ENCODE data around the gene FES. TPM values are rescaled to one million over a fixed set of nuclear protein-coding genes. Genes with fewer than 3 reads are reported as not detected.

FES gene
- total RNA-seq, 1 experiment from 2014 or later: 0.16 TPM

DNA sequence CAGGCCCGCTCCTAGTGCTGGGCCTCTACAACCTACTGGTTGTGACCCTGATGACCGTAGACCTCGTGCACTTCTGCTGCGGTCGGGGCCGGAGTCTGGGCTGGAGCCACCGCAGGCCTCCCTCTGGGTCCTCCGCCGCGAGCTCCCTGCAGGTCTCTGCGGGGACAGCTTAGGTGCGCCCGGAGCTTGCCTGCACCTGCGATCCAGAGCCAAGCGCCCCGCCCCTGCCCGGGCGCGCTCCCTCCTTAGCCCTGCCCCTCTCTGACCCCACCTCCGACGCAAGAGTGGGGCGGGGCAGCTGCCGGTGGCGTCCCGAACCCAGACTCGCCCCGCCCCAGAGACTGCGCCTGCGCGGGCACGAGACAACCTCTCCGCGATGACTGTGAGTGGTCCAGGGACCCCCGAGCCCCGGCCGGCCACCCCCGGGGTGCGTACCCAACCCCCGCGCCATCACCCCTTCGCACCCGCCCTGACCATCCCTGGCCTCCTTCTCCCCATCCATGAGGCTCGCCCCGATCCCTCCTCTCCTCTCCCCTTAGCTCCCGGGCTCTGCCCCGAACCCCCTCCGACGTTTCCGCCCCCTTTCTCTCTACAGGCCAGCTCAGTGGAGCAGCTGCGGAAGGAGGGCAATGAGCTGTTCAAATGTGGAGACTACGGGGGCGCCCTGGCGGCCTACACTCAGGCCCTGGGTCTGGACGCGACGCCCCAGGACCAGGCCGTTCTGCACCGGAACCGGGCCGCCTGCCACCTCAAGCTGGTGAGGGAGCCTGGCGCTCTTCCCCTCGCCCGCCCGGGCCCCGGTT, 50.8 kb downstream of the FES start, which contains the start of gene UNC45A:
UNC45A (plus strand) TSS at position 337 of the 803 bp plus-strand sequence; CDS start at position 377, 40 bp downstream.
- H3K4me1 ChIP-seq (replicated peaks): peaks cover 38% of the 10 kb centered on the region
- H3K27me3 ChIP-seq (replicated peaks): no peaks in the 10 kb centered on the region
- no peaks in the 10 kb centered on the region for H3K9me3 ChIP-seq (replicated peaks)
- peak within 1 kb of the TSS; percentile 6; the same call in 1 of the 2 replicates for H3K27ac ChIP-seq
- H3K4me3 ChIP-seq: peak within 1 kb of the TSS; percentile 62
- peak; percentile 78 to 91 for DNase-seq (ENCODE audit: low read depth in 1 of 2, low spot score in 2 of 2)
- peaks cover 37% of the 10 kb centered on the region for H3K36me3 ChIP-seq

DNA sequence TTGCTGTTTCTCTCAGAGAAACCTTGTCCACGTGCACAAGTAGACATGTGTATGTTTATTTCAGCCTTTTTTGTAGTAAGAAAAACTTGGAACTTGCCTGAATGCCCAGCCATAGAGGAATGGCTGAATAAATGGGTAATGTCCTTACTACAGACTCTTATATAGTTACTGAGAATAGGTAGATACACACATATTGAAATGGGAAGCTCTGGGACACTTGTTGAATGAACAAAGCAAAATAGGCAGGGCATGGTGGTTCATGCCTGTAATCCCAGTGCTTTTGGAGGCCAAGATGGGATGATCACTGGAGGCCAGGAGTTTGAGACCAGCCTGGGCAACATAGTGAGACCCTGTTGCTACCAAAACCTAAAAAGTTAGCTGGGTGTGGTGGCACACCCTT, 52.5 kb downstream of the FES start:
- H3K27ac ChIP-seq: no peak overlapping the region
- H3K4me3 ChIP-seq: no peak overlapping the region
- H3K36me3 ChIP-seq: peaks cover 52% of the 10 kb centered on the region
- H3K4me1 ChIP-seq (replicated peaks): peaks cover 32% of the 10 kb centered on the region
- no peaks in the 10 kb centered on the region for H3K9me3 ChIP-seq (replicated peaks)
- no peak for DNase-seq (ENCODE audit: low read depth in 1 of 2, low spot score in 2 of 2)
- no peaks in the 10 kb centered on the region for H3K27me3 ChIP-seq (replicated peaks)

DNA sequence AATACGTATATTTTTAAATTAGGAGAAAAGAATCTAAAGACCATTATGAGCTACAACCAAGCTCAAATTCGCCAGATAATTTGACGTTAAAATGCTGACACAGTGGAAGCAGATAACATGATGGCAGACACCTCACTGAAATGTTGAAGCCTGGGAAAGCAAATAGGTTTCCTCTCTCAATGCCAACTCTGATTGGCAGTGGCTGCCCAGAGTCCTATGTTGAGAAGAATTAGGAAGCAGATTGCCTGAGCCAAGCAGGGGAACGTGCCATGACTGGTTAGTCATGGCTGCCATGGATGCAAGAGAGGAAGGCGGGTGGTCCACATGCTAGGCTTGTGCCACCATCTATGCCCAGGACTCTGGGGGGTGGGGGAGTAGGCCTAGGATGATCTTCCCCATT, 54.0 kb downstream of the FES start:
- Histone ChIP-seq H3K4me1 (replicated peaks) (peaks cover 23% of the 10 kb centered on the region), H3K4me3 (no peak overlapping the region), H3K36me3 (peaks cover 66% of the 10 kb centered on the region), H3K27me3 (replicated peaks) (no peaks in the 10 kb centered on the region), H3K9me3 (replicated peaks) (no peaks in the 10 kb centered on the region), H3K27ac (no peak overlapping the region)
- no peak for DNase-seq (ENCODE audit: low read depth in 1 of 2, low spot score in 2 of 2)

DNA sequence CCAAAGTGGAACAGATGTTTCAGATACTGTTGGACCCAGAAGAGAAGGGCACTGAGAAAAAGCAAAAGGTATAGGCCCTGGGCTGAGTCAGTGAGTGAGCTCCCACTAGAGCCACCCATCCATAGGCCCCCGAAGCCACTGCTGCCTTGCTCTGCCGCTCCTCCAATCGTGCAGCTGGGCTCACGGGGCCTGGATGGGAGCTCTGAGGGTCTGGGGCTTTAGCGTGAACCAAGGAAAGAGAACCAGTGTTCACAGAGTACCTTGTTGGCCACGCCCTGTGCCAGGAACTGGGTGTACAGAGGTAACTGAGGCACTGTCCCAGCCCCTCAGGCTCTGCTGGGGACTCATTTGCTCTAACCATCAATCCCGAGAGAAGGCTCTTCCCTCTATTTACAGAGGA, 55.5 kb downstream of the FES start:
- Histone ChIP-seq H3K4me3 (no peak overlapping the region), H3K36me3 (peaks cover 74% of the 10 kb centered on the region), H3K4me1 (replicated peaks) (peaks cover 15% of the 10 kb centered on the region), H3K9me3 (replicated peaks) (no peaks in the 10 kb centered on the region), H3K27ac (no peak overlapping the region), H3K27me3 (replicated peaks) (no peaks in the 10 kb centered on the region)
- no peak for DNase-seq (ENCODE audit: low read depth in 1 of 2, low spot score in 2 of 2)

DNA sequence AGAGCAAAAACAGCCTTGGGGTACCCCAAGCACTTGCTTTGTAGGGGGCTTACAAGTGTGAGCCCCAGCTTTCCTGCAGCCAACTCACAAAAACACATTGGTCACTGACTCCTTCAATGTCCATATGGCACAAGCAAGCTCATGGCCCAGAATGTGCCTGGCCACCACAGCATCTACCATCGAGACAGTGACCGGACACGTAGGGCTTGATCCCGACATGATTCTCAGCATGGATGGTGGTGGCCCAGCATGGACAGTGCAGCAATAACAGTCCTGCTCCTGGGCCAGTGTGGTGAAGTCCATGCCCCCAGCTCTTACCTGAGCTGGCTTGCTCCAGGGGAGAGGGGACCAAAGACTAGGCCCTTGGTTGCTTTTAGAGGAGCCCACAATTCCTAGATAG, 56.7 kb downstream of the FES start:
- Histone ChIP-seq H3K9me3 (replicated peaks) (no peaks in the 10 kb centered on the region), H3K4me3 (no peak overlapping the region), H3K4me1 (replicated peaks) (peaks cover 8% of the 10 kb centered on the region), H3K36me3 (peaks cover 85% of the 10 kb centered on the region), H3K27me3 (replicated peaks) (no peaks in the 10 kb centered on the region), H3K27ac (no peak overlapping the region)
- DNase-seq (ENCODE audit: low read depth in 1 of 2, low spot score in 2 of 2): no peak

DNA sequence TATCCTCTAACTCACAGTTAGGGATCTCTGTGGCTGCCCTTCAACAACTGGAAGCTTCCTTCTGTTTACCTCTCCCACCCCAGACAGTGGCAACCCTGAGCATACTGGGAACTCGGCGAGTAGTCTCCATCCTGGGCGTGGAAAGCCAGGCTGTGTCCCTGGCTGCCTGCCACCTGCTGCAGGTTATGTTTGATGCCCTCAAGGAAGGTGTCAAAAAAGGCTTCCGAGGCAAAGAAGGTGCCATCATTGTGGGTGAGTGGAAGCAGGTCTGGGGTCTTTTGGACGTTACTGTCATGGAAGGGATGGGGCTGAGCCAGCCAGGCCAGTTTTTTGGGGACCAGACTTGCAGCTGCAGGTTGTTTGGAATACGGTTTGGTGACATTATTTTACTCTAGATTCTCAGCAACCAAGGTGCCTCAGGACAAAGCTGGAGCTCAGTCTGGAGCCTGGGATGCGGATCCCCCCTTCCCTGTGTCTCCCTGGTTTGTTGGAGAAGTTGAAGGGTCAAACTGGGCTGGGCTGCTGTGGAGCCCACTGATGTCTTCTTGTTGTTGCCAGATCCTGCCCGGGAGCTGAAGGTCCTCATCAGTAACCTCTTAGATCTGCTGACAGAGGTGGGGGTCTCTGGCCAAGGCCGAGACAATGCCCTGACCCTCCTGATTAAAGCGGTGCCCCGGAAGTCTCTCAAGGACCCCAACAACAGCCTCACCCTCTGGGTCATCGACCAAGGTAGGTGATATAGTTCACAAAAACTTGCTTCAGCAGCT, 58.2 kb downstream of the FES start:
- Histone ChIP-seq H3K4me3 (no peak overlapping the region), H3K9me3 (replicated peaks) (no peaks in the 10 kb centered on the region), H3K27me3 (replicated peaks) (no peaks in the 10 kb centered on the region), H3K36me3 (peaks cover 85% of the 10 kb centered on the region), H3K27ac (no peak overlapping the region), H3K4me1 (replicated peaks) (no peaks in the 10 kb centered on the region)
- no peak for DNase-seq (ENCODE audit: low read depth in 1 of 2, low spot score in 2 of 2)

DNA sequence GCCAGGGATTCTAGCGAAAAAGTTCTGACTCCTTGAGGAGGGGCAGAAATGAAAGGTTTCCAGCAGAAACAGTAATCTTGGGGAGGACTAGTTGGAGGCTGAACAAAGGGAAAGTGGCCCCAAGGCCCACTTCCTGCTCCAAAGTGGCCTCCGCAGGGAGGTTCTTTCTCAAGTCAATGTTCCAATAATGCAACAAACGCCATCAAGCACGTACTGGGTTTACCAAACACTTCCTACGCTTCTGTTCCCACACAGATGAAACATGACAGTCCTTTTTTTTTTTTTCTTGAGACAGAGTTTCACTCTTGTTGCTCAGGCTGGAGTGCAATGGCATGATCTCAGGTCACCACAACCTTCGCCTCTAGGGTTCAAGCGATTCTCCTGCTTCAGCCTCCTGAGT, 60.8 kb downstream of the FES start:
- Histone ChIP-seq H3K4me1 (replicated peaks) (no peaks in the 10 kb centered on the region), H3K36me3 (peaks cover 84% of the 10 kb centered on the region), H3K27me3 (replicated peaks) (no peaks in the 10 kb centered on the region), H3K4me3 (no peak overlapping the region), H3K9me3 (replicated peaks) (no peaks in the 10 kb centered on the region), H3K27ac (no peak overlapping the region)
- DNase-seq (ENCODE audit: low read depth in 1 of 2, low spot score in 2 of 2): no peak

Other genes with a start within 250 kb of the FES start
- gene BLM, start 167.2 kb upstream of the FES start, total RNA-seq (2014; rRNA removed; shearing (Covaris generic)): 25.0 and 51.0 TPM in 2 replicates
- gene FURIN, start 15.9 kb upstream of the FES start, total RNA-seq (2014; rRNA removed; shearing (Covaris generic)): 75.0 and 92.8 TPM in 2 replicates
- 0.85 and 3.9 TPM in 2 replicates for gene MAN2A2, start 18.8 kb downstream of the FES start, total RNA-seq (2014; rRNA removed; shearing (Covaris generic))
- 4.9 and 10.0 TPM in 2 replicates for gene HDDC3, start 48.0 kb downstream of the FES start, total RNA-seq (2014; rRNA removed; shearing (Covaris generic))
- gene UNC45A, start 50.8 kb downstream of the FES start, total RNA-seq (2014; rRNA removed; shearing (Covaris generic)): 67.9 and 75.5 TPM in 2 replicates
- 31.2 and 51.3 TPM in 2 replicates for gene RCCD1, start 70.4 kb downstream of the FES start, total RNA-seq (2014; rRNA removed; shearing (Covaris generic))
- 455 and 500 TPM in 2 replicates for gene PRC1, start 110.0 kb downstream of the FES start, total RNA-seq (2014; rRNA removed; shearing (Covaris generic))
- 5.4 and 6.0 TPM in 2 replicates for gene VPS33B, start 138.1 kb downstream of the FES start, total RNA-seq (2014; rRNA removed; shearing (Covaris generic))
- not detected in 2 replicates for gene SV2B, start 215.8 kb downstream of the FES start, total RNA-seq (2014; rRNA removed; shearing (Covaris generic))